K562 (cell line): ENCODE results near the gene CHCHD5. TPM values are rescaled to one million over a fixed set of nuclear protein-coding genes. Genes with fewer than 3 reads are reported as not detected.

Experiments used
- CEBPG ChIP-seq, 3 experiments: fragments of 200-800 bp in 1 of 3; sonication (Bioruptor generic) in 1 of 3; sonication (generic) in 1 of 3; formaldehyde crosslinking in 1 of 3; IDR thresholded peaks in 2 of 3; conservative IDR thresholded peaks in 1 of 3; 2 replicates each; pipeline versions ENCODE4 v1.6.1 to v1.8.0; 2016 to 2022; ENCODE audit warnings: missing compliant biosample characterization in 2 of 3, missing genetic modification characterization in 2 of 3, mild to moderate bottlenecking in 1 of 3, missing genetic modification reagents in 1 of 3
- CGGBP1 ChIP-seq: fragments of 250-450 bp; sonication (Bioruptor Pico); IDR thresholded peaks from 2 replicates; pipeline ENCODE4 v1.9.0; 2021; ENCODE audit warnings: mild to moderate bottlenecking
- ELF4 ChIP-seq: fragments of 450-650 bp; formaldehyde crosslinking; IDR thresholded peaks from 2 replicates; pipeline ENCODE4 v1.4.0; 2022; ENCODE audit warnings: missing genetic modification characterization
- FOXP1 ChIP-seq: sonication (generic); formaldehyde crosslinking; IDR thresholded peaks from 2 replicates; pipeline ENCODE4 v1.8.0; 2022; ENCODE audit warnings: mild to moderate bottlenecking, missing genetic modification reagents
- HDAC3 ChIP-seq: fragments of 450-650 bp; IDR thresholded peaks from 2 replicates; pipeline ENCODE4 v1.6.1; 2018; ENCODE audit warnings: borderline replicate concordance, mild to moderate bottlenecking, moderate library complexity; ENCODE audit not compliant: partially characterized antibody
- HES1 ChIP-seq: fragments of 450-650 bp; IDR thresholded peaks from 2 replicates; pipeline ENCODE4 v1.6.1; 2016; ENCODE audit warnings: low read depth, mild to moderate bottlenecking, moderate library complexity
- HMGN3 ChIP-seq: IDR thresholded peaks from 2 replicates; pipeline ENCODE4 v1.6.1; 2011; ENCODE audit warnings: borderline replicate concordance, low read depth, mild to moderate bottlenecking, mixed read lengths, low read length; ENCODE audit not compliant: insufficient read length; ENCODE audit errors: extremely low read depth
- HMGXB4 ChIP-seq: sonication (generic); formaldehyde crosslinking; IDR thresholded peaks from 2 replicates; pipeline ENCODE4 v1.8.1; 2023; ENCODE audit warnings: mild to moderate bottlenecking, missing genetic modification reagents
- IRF9 ChIP-seq: fragments of 450-650 bp; IDR thresholded peaks from 2 replicates; pipeline ENCODE4 v1.6.1; 2016; ENCODE audit warnings: missing biosample characterization, missing genetic modification characterization
- MBD1 ChIP-seq: fragments of 250-450 bp; sonication (Bioruptor Pico); IDR thresholded peaks from 2 replicates; pipeline ENCODE4 v1.8.0; 2022; ENCODE audit warnings: inconsistent platforms
- MTA2 ChIP-seq: fragments of 450-650 bp; IDR thresholded peaks from 2 replicates; pipeline ENCODE4 v1.6.1; 2016; ENCODE audit warnings: low read depth
- NFYB ChIP-seq: IDR thresholded peaks from 2 replicates; pipeline ENCODE4 v1.6.1; 2011; ENCODE audit warnings: mild to moderate bottlenecking, moderate library complexity; ENCODE audit not compliant: insufficient read length; ENCODE audit errors: extremely low read depth
- NUFIP1 ChIP-seq: fragments of 450-650 bp; IDR thresholded peaks from 2 replicates; pipeline ENCODE4 v1.6.1; 2018; ENCODE audit not compliant: partially characterized antibody
- RBFOX2 ChIP-seq: fragments of 200-400 bp; formaldehyde crosslinking; IDR thresholded peaks from 2 replicates; pipeline ENCODE4 v1.6.1; 2017; ENCODE audit warnings: low read depth, mild to moderate bottlenecking, low read length, moderate library complexity
- ZMIZ1 ChIP-seq, 2 experiments: fragments of 150-350 bp in 1 of 2; IDR thresholded peaks; 2 replicates each; pipeline ENCODE4 v1.6.1; 2012 to 2016; ENCODE audit warnings: low read depth in 2 of 2, low read length in 2 of 2, mild to moderate bottlenecking in 1 of 2, moderate library complexity in 1 of 2
- ZNF830 ChIP-seq: fragments of 250-450 bp; sonication (Bioruptor Pico); IDR thresholded peaks from 2 replicates; pipeline ENCODE4 v1.5.0; 2021; ENCODE audit warnings: mild to moderate bottlenecking
- ZSCAN32 ChIP-seq: fragments of 450-650 bp; formaldehyde crosslinking; IDR thresholded peaks from 2 replicates; pipeline ENCODE4 v1.4.0; 2020; ENCODE audit warnings: mild to moderate bottlenecking, moderate library complexity
- polyA plus RNA-seq, 8 experiments: library from polyadenylated mRNA; depleted of rRNA in 4 of 8; stranded (reverse) in 5 of 8; unstranded in 3 of 8; fragments of >200 nt; fragmentation: Nextera tagmentation in 2 of 8; fragmentation: Illumina TruSeq in 1 of 8; extraction: Ambion mirVana in 2 of 8; extraction: Trizol in 1 of 8; gene quantifications; 2 replicates each; pipeline versions ENCODE4 v1.2.1 to v1.2.3, GENCODE V29; 2011 to 2014; ENCODE audit warnings: inconsistent platforms in 1 of 8, missing spikeins in 1 of 8
- total RNA-seq, 7 experiments: library from RNA; depleted of rRNA in 6 of 7; stranded (reverse); fragments of >200 nt in 6 of 7; fragmentation: Illumina TruSeq in 2 of 7; extraction: Trizol in 2 of 7; gene quantifications; 2 replicates each; pipeline versions ENCODE4 v1.2.1 to v1.2.3, GENCODE V29; 2011 to 2021; ENCODE audit warnings: low replicate concordance in 1 of 7

The CHCHD5 gene
- total and polyA plus RNA-seq, 9 of the 15 experiments (the other 6 are each of a cell fraction or from before 2014, with no cell fraction given): 7.4 to 79.3 (median 33.4) TPM

- peak; percentile 56; the same call in 1 of the 2 replicates for TF ChIP-seq ELF4 (CRISPR knock-in tag)
- no peak for TF ChIP-seq ZSCAN32
- TF ChIP-seq NUFIP1: no peak
- no peak for TF ChIP-seq ZNF830 (CRISPR knock-in tag)
- no peak; a peak in 1 of 4 replicates for TF ChIP-seq ZMIZ1 (IDR thresholded peaks at IDR 0.05; ENCODE audit: low read depth in 2 of 2, low read length in 2 of 2)
- no peak for TF ChIP-seq HDAC3
- no peak for TF ChIP-seq HMGN3
- TF ChIP-seq MTA2: no peak
- no peak for TF ChIP-seq CGGBP1 (CRISPR knock-in tag)
- no peak for TF ChIP-seq HES1
- TF ChIP-seq CEBPG (CRISPR knock-in tag; IDR thresholded peaks at IDR 0.05): peak; percentile 97
- TF ChIP-seq CEBPG (tag; conservative IDR thresholded peaks at IDR 0.05 in 1 of 2, IDR thresholded peaks at IDR 0.05 in 1 of 2): peak; percentile 94 to 97
- TF ChIP-seq FOXP1 (CRISPR knock-in tag): peak; percentile 25; the same call in 1 of the 2 replicates
- no peak for TF ChIP-seq MBD1 (CRISPR knock-in tag)
- peak; percentile 75 for TF ChIP-seq IRF9
- TF ChIP-seq HMGXB4 (CRISPR knock-in tag): 0 out of 2 replicates have a peak, but pooled peaks have one; percentile 43
- peak; percentile 18 for TF ChIP-seq NFYB
- TF ChIP-seq RBFOX2: peak; percentile 97
These were observed at the start of gene CHCHD5 (continued) for GRCh38 chr2:112584134-112584890.
